Activated CD4-positive, alpha-beta T cell treated with anti-CD3 and anti-CD28 coated beads, Interleukin-10, Interleukin-2, amounts not matched to agents 100 ng/mL and 50 ng/mL, durations not matched to agents 16 hours and 8 hours (primary cell): Measurements from ENCODE around the gene MGRN1.
"Not testable (repeated sequence)": the region's sequence is repeated elsewhere in the genome, so short reads cannot be mapped to it uniquely, and the experiment has no call there.

Experiments
- DNase-seq: peaks from one replicate; pipeline ENCODE4 v3.0.0-alpha.2; 2020

Gene MGRN1

GRCh38 chr16:4701791-4702465 lies 77.3 kb downstream of the MGRN1 start:
- no peak for DNase-seq

DNA sequence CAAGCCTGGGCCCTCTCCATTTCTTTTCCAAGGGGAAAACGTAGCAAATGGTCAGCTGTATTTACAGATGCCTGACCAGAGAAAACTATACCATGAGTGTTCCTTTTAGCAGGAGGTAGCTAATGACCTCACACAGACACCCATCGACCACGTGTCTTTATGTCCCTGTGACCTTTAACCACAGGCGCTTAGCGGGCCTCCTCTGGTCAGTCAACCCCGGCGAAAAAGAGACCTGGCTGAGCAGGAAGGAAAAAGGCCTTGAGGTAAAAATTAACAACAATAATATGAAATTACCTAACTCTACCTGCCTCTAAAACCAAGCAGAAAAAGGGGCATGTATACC lies 77.8 kb downstream of the MGRN1 start:
- no peak for DNase-seq

GRCh38 chr16:4703906-4704305 lies 79.3 kb downstream of the MGRN1 start:
- DNase-seq = no peak

DNA sequence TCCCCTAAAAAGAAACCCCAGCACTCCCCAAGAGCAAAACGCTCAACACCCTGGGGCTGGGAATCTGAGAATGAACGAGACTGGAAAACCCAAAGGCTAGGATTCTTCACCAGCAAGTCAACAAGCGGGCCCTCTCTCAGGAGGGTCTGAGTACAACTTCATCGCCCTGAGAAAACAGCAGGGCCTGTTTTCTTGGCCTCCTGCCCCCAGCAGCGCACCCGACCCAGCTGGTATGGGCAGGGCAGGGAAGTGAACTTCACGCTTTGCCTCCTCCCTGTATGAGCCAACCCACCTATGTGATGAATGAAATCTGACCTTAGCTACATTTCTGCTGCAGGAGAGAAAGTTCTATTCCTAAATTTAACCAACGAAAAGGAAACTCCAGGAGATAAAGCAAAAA lies 79.9 kb downstream of the MGRN1 start:
- DNase-seq = no peak

DNA sequence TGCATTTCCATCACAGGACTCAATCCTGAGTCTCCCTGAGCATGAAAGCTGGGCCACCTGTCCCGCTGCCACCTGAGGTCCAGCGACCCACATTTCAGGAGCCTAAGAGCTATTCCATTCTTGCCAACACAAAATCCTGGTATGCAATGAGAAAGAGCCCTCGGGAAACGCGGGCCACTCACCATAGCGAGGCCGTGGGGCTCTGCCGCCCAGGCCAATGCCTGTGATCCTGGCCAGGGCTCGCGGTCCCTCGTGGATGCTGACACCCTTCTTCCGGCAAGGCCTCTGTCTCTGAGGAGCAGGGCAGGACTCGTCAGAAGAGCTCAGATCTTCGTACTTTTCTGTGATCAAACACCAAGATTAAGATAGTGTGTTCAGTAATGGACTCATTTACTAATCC lies 80.3 kb downstream of the MGRN1 start:
- no peak for DNase-seq

DNA sequence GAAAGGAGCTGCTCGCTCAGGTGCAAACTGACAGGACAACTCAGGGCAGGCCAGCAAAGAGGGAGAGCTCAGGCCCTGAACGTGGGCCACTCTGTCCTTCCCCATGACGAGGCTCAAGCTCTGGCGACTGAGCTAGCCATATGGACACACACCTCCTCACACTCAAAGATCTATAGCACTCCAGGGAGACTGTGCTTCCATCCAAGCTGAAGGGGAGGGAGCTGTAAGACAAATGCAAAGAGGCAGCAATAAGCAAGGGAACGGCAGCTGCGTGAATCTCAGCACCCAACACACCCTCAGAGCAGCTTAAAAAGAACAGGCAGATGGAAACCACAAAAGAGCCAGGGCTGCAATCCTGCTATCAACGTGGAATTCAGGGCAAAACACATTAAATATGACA lies 82.2 kb downstream of the MGRN1 start:
- no peak for DNase-seq

DNA sequence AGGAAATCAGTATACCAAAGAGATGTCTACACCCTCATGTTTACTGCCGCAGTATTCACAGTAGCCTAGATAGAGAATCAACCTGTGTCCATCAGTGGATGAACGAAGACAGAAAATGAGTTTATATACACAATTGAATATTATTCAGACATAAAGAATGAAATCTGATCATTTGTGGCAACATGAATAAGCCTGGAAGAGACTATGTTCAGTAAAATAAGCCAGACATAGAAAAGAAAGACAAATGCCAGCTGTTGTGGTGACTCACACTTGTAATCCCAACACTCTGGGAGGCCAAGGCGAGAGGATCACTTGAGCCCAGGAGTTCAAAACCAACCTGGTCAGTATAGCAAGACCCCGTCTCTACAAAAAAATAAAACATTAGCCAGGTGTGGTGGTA lies 84.9 kb downstream of the MGRN1 start:
- no peak for DNase-seq

GRCh38 chr16:4713663-4714501 lies 89.3 kb downstream of the MGRN1 start:
- no peak for DNase-seq

DNA sequence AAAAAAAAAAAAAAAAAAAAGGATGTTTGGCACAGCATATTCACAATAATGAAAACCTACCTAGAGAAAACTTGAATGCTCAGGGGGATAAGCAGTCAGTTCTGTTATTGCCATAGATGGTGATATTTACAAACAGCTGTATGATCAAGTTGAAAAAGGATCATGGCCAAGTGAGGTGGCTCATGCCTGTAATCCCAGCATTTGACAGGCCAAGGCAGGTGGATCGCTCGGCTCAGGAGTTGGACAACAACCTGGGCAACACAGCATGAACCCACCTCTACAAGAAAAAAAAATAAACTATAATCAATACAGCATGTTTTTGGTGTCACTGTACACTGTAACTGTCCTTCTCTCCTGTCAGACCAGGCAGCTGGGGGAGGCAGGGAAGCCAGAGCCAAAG lies 90.4 kb downstream of the MGRN1 start:
- DNase-seq = no peak

- DNase-seq = no peak
Observed at GRCh38 chr16:4718466-4718865, 93.8 kb downstream of the MGRN1 start.

DNA sequence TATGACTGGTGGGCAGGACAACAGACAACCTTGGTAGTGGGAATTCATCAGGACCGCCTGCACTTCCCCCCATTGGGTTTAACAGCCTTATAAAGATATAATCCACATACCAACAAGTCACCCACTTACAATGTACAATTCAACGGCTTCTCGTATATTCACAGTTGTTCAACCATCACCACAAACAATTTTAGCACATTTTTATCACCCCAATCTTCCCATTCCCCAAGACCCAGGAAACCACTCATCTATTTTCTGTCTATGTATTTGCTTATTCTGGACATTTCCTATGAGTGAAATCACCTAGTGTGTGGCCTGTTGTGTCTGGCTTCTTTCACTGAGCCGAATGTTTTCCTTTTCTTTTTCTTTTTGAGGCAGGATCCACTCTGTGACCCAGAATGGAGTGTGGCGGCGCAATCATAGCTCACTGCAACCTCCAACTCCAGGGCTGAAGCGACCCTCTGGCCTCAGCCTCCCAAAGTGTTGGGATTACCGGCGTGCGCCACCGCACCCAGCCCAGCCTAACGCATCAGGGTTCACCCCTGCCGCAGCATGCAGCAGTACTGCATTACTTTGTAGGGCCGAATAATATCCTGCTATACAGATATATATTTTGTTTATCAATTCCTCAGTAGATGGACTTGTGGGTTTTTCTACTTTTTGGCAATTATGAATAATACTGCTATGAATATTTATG lies 98.6 kb downstream of the MGRN1 start:
- no peak for DNase-seq

DNA sequence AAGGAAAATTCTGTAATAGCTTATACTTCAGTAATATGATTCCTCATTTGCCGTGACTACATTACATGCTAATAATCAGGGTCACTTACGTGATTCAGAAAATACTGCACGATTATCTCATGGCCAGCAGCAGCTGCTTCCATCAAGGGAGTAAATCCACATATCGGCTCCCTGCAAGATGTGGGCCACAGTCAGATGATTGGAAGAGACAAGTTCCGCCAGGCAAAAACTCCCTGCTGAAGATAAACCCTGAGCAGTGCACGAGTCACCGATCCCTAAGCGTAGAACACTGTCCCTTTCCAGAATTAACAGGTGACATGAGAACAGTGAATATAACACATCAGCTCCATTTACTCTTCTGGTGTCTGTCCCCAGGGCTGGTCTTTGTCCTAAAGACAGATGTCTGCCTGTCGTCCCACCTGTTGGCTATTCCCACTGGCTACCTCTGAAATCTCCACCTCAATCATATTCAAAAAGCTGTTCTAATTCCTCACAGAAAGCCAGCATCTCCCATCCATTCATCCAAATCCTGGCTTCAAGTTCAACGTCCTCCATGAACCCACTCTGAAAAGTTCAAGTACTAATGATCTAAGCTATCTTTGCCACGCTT lies 100.1 kb downstream of the MGRN1 start:
- DNase-seq = no peak

DNA sequence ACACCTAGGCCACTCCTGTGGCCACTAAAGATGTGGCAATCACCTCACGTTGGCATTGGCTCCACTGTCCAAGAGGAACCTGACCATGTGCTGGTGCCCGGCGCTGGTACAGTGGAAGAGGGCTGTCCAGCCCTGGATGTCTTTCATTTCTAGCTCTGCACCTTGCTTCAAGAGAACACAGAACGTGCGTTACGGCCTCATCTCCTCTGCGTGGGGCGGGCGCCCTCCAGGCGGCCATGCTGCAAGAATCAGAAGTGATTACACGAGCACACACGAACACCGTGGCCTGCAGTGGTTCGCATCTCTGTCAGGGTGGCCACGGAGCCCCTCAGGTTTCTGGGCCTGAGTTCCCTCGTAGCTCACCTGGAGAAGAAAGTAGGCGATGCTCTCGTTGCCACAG lies 102.0 kb downstream of the MGRN1 start:
- DNase-seq = no peak

- DNase-seq = no peak
Observed at GRCh38 chr16:4728676-4729075, 104.0 kb downstream of the MGRN1 start.

DNA sequence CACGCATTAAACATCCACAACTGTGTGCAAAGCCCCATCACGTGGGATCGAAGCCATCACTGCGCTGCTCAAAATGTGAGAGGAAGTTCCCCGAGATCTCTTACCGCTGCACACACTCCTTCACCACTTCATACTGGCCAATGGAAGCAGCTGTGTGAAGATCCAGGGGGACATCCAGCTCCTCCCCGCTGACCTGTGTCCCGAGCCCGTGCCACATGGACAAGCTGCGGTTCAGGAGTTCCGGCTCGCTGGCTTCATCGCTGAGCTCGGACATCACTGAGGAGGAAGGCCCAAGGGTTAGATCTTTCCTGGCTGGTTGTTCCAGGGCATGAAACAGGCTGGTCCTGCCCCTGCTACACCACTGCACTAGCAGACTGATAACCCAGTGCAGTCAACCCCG lies 105.2 kb downstream of the MGRN1 start:
- no peak for DNase-seq

- no peak for DNase-seq
Observed at GRCh38 chr16:4733211-4733742, 108.7 kb downstream of the MGRN1 start.

DNA sequence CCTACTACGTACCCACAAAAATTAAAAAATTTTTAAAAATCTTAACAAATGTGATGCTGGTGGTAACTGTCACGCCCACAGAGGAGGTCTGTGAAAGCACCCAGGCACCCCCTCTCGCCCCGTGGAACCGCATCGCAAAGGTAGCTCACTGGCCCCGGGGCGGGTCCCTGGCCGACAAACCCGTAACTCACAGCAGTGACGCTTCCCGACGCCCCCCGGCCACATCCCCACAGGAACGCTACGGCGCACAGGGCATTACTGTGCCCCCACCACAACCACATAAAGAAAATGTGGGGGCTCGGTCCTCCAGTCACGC lies 109.1 kb downstream of the MGRN1 start:
- peak; percentile 16 for DNase-seq

DNA sequence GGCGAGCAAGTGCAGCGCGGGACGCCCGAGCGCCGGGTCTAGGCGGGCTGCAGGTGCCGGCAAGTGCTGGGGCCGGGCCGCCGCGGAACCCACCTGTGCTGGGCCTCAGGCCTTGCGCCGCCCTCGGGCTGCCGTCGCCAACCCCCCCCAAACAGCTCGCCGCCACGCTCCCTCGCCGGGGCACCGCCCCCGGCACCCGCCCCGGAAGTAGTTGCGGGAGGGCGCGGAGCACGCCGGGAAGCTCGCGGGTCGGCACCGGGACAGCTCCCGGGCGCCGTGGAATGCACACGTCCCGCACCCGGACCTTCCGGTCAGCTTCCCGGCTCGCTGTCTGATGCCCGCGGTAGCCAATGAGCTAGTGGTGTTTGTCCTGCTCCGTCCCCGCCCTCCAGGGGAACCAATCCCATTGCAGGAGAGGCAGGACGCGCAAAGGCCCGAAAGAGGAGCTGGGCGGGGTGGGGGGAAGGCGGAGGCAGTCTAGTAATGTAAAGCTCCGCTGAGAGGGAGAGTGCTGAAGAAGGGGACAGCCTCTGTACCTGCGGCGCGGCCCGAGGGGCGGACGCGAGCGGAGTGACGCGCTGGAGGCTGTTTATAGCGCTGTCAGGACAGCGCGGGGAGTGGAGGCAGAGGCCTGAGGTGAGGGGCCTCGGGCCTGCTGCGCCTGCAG lies 109.6 kb downstream of the MGRN1 start, which contains the start of the genes ANKS3 and DNAAF8:
TSS of gene ANKS3 (minus strand) at position 209 of the 667 bp plus-strand sequence. CDS start 4,122 bp downstream, outside the sequence.
TSS of gene DNAAF8 (plus strand) at position 475 of the 667 bp plus-strand sequence. CDS start 1,978 bp downstream, outside the sequence.
- peak; percentile 88 for DNase-seq

DNA sequence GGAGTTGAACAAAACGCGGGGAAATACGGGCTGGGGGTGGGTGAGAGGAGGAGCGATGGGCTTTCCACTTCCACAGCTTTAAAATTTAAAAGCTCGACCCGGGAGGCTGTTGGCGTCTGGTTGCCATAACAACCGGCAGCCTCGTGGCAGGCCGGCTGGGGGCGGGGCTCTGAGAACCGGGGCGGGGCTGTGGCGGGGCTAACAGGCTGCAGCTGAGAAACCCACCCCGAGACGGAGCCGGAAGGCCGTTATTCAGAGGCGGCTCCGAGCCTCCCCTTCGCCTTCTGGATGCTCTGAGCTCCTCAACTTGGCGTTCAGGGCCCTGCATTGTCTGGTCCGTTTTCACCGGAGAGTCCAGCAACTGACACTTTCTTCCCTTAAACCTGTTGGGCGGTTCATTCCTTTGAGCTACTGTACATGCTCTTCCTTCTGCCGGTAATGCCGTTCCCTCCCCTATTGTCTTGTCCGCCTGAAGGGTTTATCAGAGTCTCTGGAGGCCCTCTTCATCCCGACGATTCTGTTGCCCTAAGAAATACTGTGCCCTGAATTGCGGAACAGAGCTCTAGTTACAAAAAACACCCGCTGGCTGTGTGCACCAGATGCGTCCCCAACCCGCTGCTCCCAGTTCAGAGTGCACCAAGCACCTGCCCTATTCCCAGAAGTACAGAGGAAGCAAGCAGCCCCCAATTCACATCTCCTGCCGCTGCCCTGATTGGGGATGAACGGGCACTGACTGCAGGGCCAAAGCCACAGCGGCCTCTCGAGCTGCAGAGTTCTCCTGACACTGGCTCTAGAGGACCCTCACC lies 110.3 kb downstream of the MGRN1 start:
- DNase-seq = peak; percentile 94

- no peak for DNase-seq
Observed at GRCh38 chr16:4736546-4736945, 111.9 kb downstream of the MGRN1 start.

DNA sequence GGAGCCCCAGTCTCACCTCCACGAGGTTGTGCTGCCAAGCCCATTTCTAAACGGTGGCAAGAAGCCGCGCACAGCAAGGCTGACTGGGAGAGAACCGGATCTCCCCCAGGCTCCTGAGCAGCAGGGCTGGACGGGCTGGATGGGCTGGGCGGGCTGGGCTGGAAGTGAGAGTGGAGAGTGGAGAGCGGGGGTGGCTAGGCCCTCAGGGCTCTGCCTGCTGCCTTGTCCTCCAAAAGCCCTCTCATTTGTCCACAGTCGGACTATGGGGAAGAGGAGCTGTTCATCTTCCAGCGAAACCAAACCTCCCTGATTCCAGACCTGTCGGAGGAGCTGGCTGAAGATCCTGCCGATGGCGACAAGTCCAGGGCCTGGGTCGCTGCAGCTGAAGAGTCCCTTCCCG lies 112.9 kb downstream of the MGRN1 start:
- no peak for DNase-seq

DNA sequence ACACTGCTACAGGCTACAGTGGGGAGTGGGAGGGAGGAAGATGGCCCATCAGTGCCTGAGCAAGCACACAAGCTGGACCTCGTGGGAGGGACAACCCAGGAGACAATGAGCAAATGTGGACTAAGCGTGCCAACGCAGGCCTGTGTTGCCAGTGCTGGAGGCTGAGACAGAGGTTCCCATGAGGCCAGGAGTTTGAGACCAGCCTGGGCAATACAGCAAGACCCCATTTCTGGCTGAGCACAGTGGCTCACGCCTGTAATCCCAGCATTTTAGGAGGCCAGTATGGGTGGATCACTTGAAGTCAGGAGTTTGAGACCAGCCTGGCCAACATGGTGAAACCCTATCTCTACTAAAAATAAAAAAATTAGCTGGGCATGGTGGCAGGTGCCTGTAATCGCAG lies 113.7 kb downstream of the MGRN1 start:
- DNase-seq = not testable (repeated sequence)
